T-cell (primary cell): ENCODE data around the gene ABCA5. TPM values are rescaled to one million over a fixed set of nuclear protein-coding genes. Genes with fewer than 3 reads are reported as not detected.

Experiments used
- ATAC-seq, 4 experiments: fragments of 200-7000 bp in 3 of 4; fragments of 150-1000 bp in 1 of 4; cut with Tn5 transposase; replicated peaks in 1 of 4; 1 replicate in 3 of 4; 2 replicates in 1 of 4; pipeline ENCODE4 v1.10.0; 2021; ENCODE audit warnings: moderate library complexity in 3 of 4, mild to moderate bottlenecking in 2 of 4, moderate number of reproducible peaks in 1 of 4
- CTCF ChIA-PET, 2 donors: fragments of 300-600 bp; sonication (Branson Sonifier 250); formaldehyde crosslinking; loops; one replicate each; lab custom pipeline; 2022; ENCODE audit warnings: antibody characterized with exemption in 2 of 2; lab: Charles Lee
- POLR2A ChIA-PET, 2 donors: fragments of 300-600 bp; sonication (Branson Sonifier 250); formaldehyde crosslinking; loops; one replicate each; lab custom pipeline; 2022; ENCODE audit warnings: antibody characterized with exemption in 2 of 2; lab: Charles Lee
- DNase-seq, 35 experiments: peaks; one replicate each; pipeline versions ENCODE4 v3.0.0 to v3.0.0-alpha.2; 2013 to 2023
- H3K27ac ChIP-seq: one replicate; pipeline ENCODE4 v1.5.1; 2013; ENCODE audit warnings: low read length
- H3K27me3 ChIP-seq, 2 experiments: replicated peaks in 1 of 2; 1 replicate in 1 of 2; 2 replicates in 1 of 2; pipeline versions ENCODE4 v1.6.1 to v1.7.0; 2013; ENCODE audit warnings: low read length in 1 of 2, mixed read lengths in 1 of 2; ENCODE audit not compliant: control insufficient read depth in 2 of 2, insufficient read depth in 2 of 2; ENCODE audit errors: extremely low read depth in 1 of 2
- H3K36me3 ChIP-seq, 2 donors: 1 replicate in 1 of 2; 2 replicates in 1 of 2; pipeline versions ENCODE4 v1.6.1 to v1.7.0; 2013; ENCODE audit warnings: low read length in 1 of 2; ENCODE audit not compliant: control insufficient read depth in 2 of 2, insufficient read depth in 1 of 2; ENCODE audit errors: extremely low read depth in 1 of 2
- H3K4me1 ChIP-seq, 2 experiments: 1 replicate in 1 of 2; 2 replicates in 1 of 2; pipeline versions ENCODE4 v1.6.1 to v1.7.0; 2013; ENCODE audit warnings: low read length in 2 of 2, mixed read lengths in 1 of 2; ENCODE audit not compliant: insufficient read depth in 2 of 2, control insufficient read depth in 1 of 2; ENCODE audit errors: extremely low read depth in 1 of 2
- H3K4me3 ChIP-seq, 2 donors: 1 replicate in 1 of 2; 2 replicates in 1 of 2; pipeline versions ENCODE4 v1.5.1 to v1.7.0; 2013; ENCODE audit warnings: mild to moderate bottlenecking in 2 of 2, low read length in 1 of 2, moderate library complexity in 1 of 2; ENCODE audit not compliant: control insufficient read depth in 1 of 2; ENCODE audit errors: extremely low read depth in 1 of 2
- H3K9me3 ChIP-seq: 2 replicates; pipeline ENCODE4 v1.7.0; 2013
- H3K27ac Mint-ChIP-seq, 2 donors: one replicate each; pipeline ENCODE4 v1.8.0; 2020 to 2021; ENCODE audit warnings: mild to moderate bottlenecking in 2 of 2, mixed read lengths in 2 of 2
- H3K27me3 Mint-ChIP-seq, 2 donors: one replicate each; pipeline ENCODE4 v1.8.0; 2021 to 2022; ENCODE audit warnings: mixed read lengths in 2 of 2
- H3K36me3 Mint-ChIP-seq: one replicate; pipeline ENCODE4 v1.8.0; 2021; ENCODE audit warnings: mixed read lengths
- H3K4me1 Mint-ChIP-seq, 3 donors: one replicate each; pipeline ENCODE4 v1.8.0; 2020 to 2022; ENCODE audit warnings: mixed read lengths in 3 of 3, mild to moderate bottlenecking in 1 of 3
- H3K4me3 Mint-ChIP-seq, 3 donors: one replicate each; pipeline ENCODE4 v1.8.0; 2020 to 2022; ENCODE audit warnings: mild to moderate bottlenecking in 3 of 3, mixed read lengths in 3 of 3, moderate library complexity in 3 of 3
- H3K9me3 Mint-ChIP-seq, 3 donors: one replicate each; pipeline ENCODE4 v1.8.0; 2020 to 2022; ENCODE audit warnings: mixed read lengths in 3 of 3
- WGBS: methylation state at CpG from one replicate; pipeline ENCODE4 v1.1.5; 2013; ENCODE audit warnings: missing lambda C conversion rate; ENCODE audit not compliant: insufficient coverage; 5-methylcytosine and 5-hydroxymethylcytosine counted together
- total RNA-seq, 35 experiments: library from RNA in 6 of 35; stranded (reverse) in 6 of 35; fragments of 120-200 nt in 1 of 35; gene quantifications; one replicate each; pipeline versions ENCODE4 v1.2.1 to v1.2.4 and lab custom pipeline; 2013 to 2026

ABCA5 gene
- total RNA-seq, 5 donors from 2014 or later (not counting 1 experiment from before 2014, with no cell fraction given) = 31.9 to 45.2 (median 42.7) TPM

- WGBS = no CpG with 5 or more reads among the region's 1 CpG
- no peaks in the 10 kb centered on the region for H3K27me3 Mint-ChIP-seq
- Histone ChIP-seq H3K9me3 (no peaks in the 10 kb centered on the region), H3K27ac (no peak overlapping the region), H3K27me3 (no peaks in the 10 kb centered on the region), H3K36me3 (peaks cover 3 to 7% of the 10 kb centered on the region in 2 donors), H3K4me3 (no peak overlapping the region), H3K4me1 (no peaks in the 10 kb centered on the region)
- ATAC-seq (no peak), DNase-seq (no peak)
- peaks cover 25% of the 10 kb centered on the region for H3K36me3 Mint-ChIP-seq
- CTCF ChIA-PET = interaction anchor here (0.5 to 0.6 kb wide), 2 partner anchors 322 to 482 kb away, joined by 3 read pairs; no protein-coding TSS in a partner anchor
- no peaks in the 10 kb centered on the region for H3K9me3 Mint-ChIP-seq
- no peaks in the 10 kb centered on the region for H3K4me1 Mint-ChIP-seq
- no peak overlapping the region for H3K27ac Mint-ChIP-seq
- H3K4me3 Mint-ChIP-seq = no peak overlapping the region
- POLR2A ChIA-PET = no interaction called here
These were observed 72.7 kb downstream of the ABCA5 start for GRCh38 chr17:69254187-69254586.

- ChIA-PET CTCF (no interaction called here), POLR2A (no interaction called here)
- Mint-ChIP-seq H3K4me3 (no peak overlapping the region), H3K27me3 (no peaks in the 10 kb centered on the region), H3K27ac (no peak overlapping the region), H3K4me1 (no peaks in the 10 kb centered on the region), H3K9me3 (no peaks in the 10 kb centered on the region), H3K36me3 (peaks cover 17% of the 10 kb centered on the region)
- ATAC-seq (no peak), DNase-seq (no peak)
- Histone ChIP-seq H3K4me3 (no peak overlapping the region), H3K9me3 (no peaks in the 10 kb centered on the region), H3K27ac (no peak overlapping the region), H3K27me3 (no peaks in the 10 kb centered on the region), H3K4me1 (no peaks in the 10 kb centered on the region), H3K36me3 (peaks cover 3 to 7% of the 10 kb centered on the region in 2 donors)
- 93% methylated on average over 4 of the region's 4 CpGs for WGBS
These were observed 76.3 kb downstream of the ABCA5 start for GRCh38 chr17:69250641-69251040.

- Mint-ChIP-seq H3K27me3 (no peaks in the 10 kb centered on the region), H3K9me3 (no peaks in the 10 kb centered on the region), H3K27ac (no peak overlapping the region), H3K36me3 (peaks cover 6% of the 10 kb centered on the region), H3K4me1 (no peaks in the 10 kb centered on the region), H3K4me3 (no peak overlapping the region)
- H3K4me1 ChIP-seq = no peaks in the 10 kb centered on the region
- peaks cover 0 to 3% of the 10 kb centered on the region in 2 donors for H3K36me3 ChIP-seq
- H3K4me3 ChIP-seq = no peak overlapping the region
- POLR2A ChIA-PET = no interaction called here
- DNase-seq (peak in 1 of 35 experiments; percentile 55), ATAC-seq (no peak)
- WGBS = no CpG with 5 or more reads among the region's 4 CpGs
- CTCF ChIA-PET = interaction anchor here (0.6 to 3.4 kb wide), 3 partner anchors 448 to 470 kb away, joined by 4 to 15 read pairs (median 4); no protein-coding TSS in a partner anchor
- no peaks in the 10 kb centered on the region for H3K27me3 ChIP-seq
- H3K9me3 ChIP-seq = no peaks in the 10 kb centered on the region
- H3K27ac ChIP-seq = no peak overlapping the region
These were observed 80.1 kb downstream of the ABCA5 start for GRCh38 chr17:69246726-69247375.

DNA sequence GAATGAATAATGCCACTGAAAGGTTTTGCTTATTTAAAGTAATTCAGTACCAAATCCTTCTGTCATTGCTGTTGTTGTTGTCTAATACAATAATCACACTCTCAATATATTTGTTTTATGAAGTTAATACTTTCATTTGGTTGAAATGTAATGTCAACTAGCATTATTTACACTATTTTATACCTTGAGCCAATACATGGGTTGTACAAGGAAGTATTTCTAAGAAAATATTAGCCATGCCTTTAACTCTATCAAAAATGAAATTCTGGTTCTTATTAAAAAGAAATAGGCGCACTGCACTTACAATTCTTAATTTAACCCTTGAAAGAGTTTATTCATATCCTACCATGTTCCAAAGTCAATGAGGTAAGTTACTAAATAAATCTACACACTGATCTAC lies 80.7 kb downstream of the ABCA5 start:
- H3K4me3 Mint-ChIP-seq = no peak overlapping the region
- no peak for ATAC-seq
- H3K9me3 ChIP-seq = no peaks in the 10 kb centered on the region
- H3K27me3 ChIP-seq = no peaks in the 10 kb centered on the region
- H3K27me3 Mint-ChIP-seq = no peaks in the 10 kb centered on the region
- H3K36me3 Mint-ChIP-seq = peaks cover 10% of the 10 kb centered on the region
- no peak overlapping the region for H3K4me3 ChIP-seq
- H3K27ac Mint-ChIP-seq = no peak overlapping the region
- H3K4me1 Mint-ChIP-seq = no peaks in the 10 kb centered on the region
- H3K4me1 ChIP-seq = no peaks in the 10 kb centered on the region
- H3K36me3 ChIP-seq = peaks cover 0 to 3% of the 10 kb centered on the region in 2 donors
- CTCF ChIA-PET = interaction anchor here (0.6 to 3.4 kb wide), 3 partner anchors 447 to 469 kb away, joined by 4 to 15 read pairs (median 4); no protein-coding TSS in a partner anchor
- no peak overlapping the region for H3K27ac ChIP-seq
- no peak for DNase-seq
- WGBS = no CpG with 5 or more reads among the region's 1 CpG
- POLR2A ChIA-PET = no interaction called here
- H3K9me3 Mint-ChIP-seq = no peaks in the 10 kb centered on the region

DNA sequence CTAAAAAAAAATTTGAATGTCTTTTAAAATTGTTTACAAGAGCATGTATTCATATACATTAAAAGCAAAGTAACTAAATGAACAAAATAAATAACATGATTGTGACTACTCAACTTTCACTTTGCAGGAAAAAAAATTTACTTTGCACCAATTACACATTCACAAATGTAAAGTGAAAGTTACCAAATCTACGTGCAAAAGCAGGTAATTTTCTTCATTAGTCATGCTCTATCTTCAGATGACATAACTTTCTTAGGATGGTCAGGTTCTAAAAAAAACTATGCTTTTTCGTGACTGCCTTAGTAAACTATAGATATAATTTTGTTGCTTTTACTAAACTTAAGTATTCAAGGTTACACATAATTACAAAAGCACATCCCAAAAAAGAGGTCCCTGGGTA lies 81.3 kb downstream of the ABCA5 start:
- Mint-ChIP-seq H3K27me3 (no peaks in the 10 kb centered on the region), H3K9me3 (no peaks in the 10 kb centered on the region), H3K27ac (no peak overlapping the region), H3K4me3 (no peak overlapping the region), H3K4me1 (no peaks in the 10 kb centered on the region), H3K36me3 (peaks cover 16% of the 10 kb centered on the region)
- Histone ChIP-seq H3K4me3 (no peak overlapping the region), H3K27ac (no peak overlapping the region), H3K4me1 (no peaks in the 10 kb centered on the region), H3K36me3 (peaks cover 0 to 3% of the 10 kb centered on the region in 2 donors), H3K27me3 (no peaks in the 10 kb centered on the region), H3K9me3 (no peaks in the 10 kb centered on the region)
- ChIA-PET CTCF (interaction anchor here (0.7 to 3.4 kb wide), 2 partner anchors 99 to 467 kb away, joined by 3 to 15 read pairs; no protein-coding TSS in a partner anchor), POLR2A (no interaction called here)
- WGBS = no CpG with 5 or more reads among the region's 2 CpGs
- no peak for ATAC-seq
- no peak for DNase-seq

- no peaks in the 10 kb centered on the region for H3K27me3 ChIP-seq
- Mint-ChIP-seq H3K9me3 (no peaks in the 10 kb centered on the region), H3K27ac (no peak overlapping the region), H3K4me1 (no peaks in the 10 kb centered on the region), H3K36me3 (peaks cover 32% of the 10 kb centered on the region), H3K4me3 (no peak overlapping the region), H3K27me3 (no peaks in the 10 kb centered on the region)
- ATAC-seq = no peak
- no peak overlapping the region for H3K27ac ChIP-seq
- ChIA-PET CTCF (interaction anchor here in 1 of 2 donors (0.6 kb wide), 1 partner anchor 471 kb away, joined by 4 read pairs; no protein-coding TSS in a partner anchor), POLR2A (no interaction called here)
- WGBS = 95% methylated on average over 5 of the region's 8 CpGs
- DNase-seq = no peak
- no peak overlapping the region for H3K4me3 ChIP-seq
- H3K4me1 ChIP-seq = peaks cover 0 to 4% of the 10 kb centered on the region in 2 experiments
- no peaks in the 10 kb centered on the region for H3K9me3 ChIP-seq
- peaks cover 0 to 3% of the 10 kb centered on the region in 2 donors for H3K36me3 ChIP-seq
These were observed 87.0 kb downstream of the ABCA5 start for GRCh38 chr17:69239611-69240600.
